Upper lobe of right lung (tissue), 1 donor: ENCODE measurements around the gene ATP6V1E1. TPM values are rescaled to one million over a fixed set of nuclear protein-coding genes. Genes with fewer than 3 reads are reported as not detected.
A peak's percentile ranks its signal among the peaks of the same experiment; 100 is the strongest.
"Not testable (repeated sequence)": the region's sequence is repeated elsewhere in the genome, so short reads cannot be mapped to it uniquely, and the experiment has no call there.

Source experiments
- ATAC-seq: fragments of 200-7000 bp; cut with Tn5 transposase; one replicate; pipeline ENCODE4 v1.9.1; 2020; ENCODE audit warnings: mild to moderate bottlenecking, moderate library complexity
- DNase-seq: peaks from one replicate; pipeline ENCODE4 v3.0.0-alpha.2; 2020
- H3K27ac ChIP-seq: fragments of 200-600 bp; one replicate; pipeline ENCODE4 v1.8.0; 2022
- H3K27me3 ChIP-seq: fragments of 200-600 bp; one replicate; pipeline ENCODE4 v1.8.0; 2022; ENCODE audit warnings: mild to moderate bottlenecking
- H3K36me3 ChIP-seq: fragments of 200-600 bp; one replicate; pipeline ENCODE4 v1.8.0; 2022
- H3K4me1 ChIP-seq: fragments of 200-600 bp; one replicate; pipeline ENCODE4 v1.8.0; 2022
- H3K4me3 ChIP-seq: fragments of 200-600 bp; one replicate; pipeline ENCODE4 v1.8.0; 2022; ENCODE audit warnings: mild to moderate bottlenecking
- H3K9me3 ChIP-seq: fragments of 200-600 bp; one replicate; pipeline ENCODE4 v1.8.0; 2022
- intact Hi-C: fragments of 100-400 bp; cut with DNase I; formaldehyde crosslinking; loops from one replicate; pipeline ENCODE4 v1.11.0; 2022
- total RNA-seq: library from RNA; stranded (reverse); fragmentation: NEBNext Ultra II Directional; extraction: Animal tissue kit (Norgen Biotek cat#: 25700); gene quantifications from one replicate; pipeline ENCODE4 v1.2.1, GENCODE V29; 2021
- TF ChIP-seq, protein P1 (sequence below): fragments of 200-600 bp; IDR thresholded peaks from one replicate; pipeline ENCODE4 v1.8.0; 2022; ENCODE audit warnings: antibody characterized with exemption
- donor health status: DM: no; HTN: yes; CAD: no; lungs with severe emphysema.

The ATP6V1E1 gene
- total RNA-seq, 1 donor from 2014 or later: 133 TPM

DNA sequence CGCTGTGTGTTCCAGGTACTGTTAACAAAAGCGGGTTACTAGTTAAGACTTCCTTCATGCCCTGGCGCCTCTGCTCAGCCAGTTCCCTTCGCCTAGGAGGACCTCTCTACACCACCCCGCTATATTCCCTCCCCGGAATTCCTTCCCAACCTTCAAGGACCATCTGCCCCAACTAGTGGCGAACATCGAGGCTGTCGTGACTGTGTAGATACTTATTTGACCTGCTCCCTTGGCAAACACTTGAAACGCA is 9.6 kb upstream of the ATP6V1E1 start:
- Histone ChIP-seq H3K9me3 (no peaks in the 10 kb centered on the region), H3K36me3 (peaks cover 3% of the 10 kb centered on the region), H3K27ac (peak overlapping the region; percentile 100), H3K27me3 (no peaks in the 10 kb centered on the region), H3K4me1 (peaks cover 19% of the 10 kb centered on the region), H3K4me3 (peak overlapping the region; percentile 76)
- peak; percentile 72 for ATAC-seq
- intact Hi-C loops: no loop called here
- no peak for DNase-seq
- TF ChIP-seq, protein P1, sequence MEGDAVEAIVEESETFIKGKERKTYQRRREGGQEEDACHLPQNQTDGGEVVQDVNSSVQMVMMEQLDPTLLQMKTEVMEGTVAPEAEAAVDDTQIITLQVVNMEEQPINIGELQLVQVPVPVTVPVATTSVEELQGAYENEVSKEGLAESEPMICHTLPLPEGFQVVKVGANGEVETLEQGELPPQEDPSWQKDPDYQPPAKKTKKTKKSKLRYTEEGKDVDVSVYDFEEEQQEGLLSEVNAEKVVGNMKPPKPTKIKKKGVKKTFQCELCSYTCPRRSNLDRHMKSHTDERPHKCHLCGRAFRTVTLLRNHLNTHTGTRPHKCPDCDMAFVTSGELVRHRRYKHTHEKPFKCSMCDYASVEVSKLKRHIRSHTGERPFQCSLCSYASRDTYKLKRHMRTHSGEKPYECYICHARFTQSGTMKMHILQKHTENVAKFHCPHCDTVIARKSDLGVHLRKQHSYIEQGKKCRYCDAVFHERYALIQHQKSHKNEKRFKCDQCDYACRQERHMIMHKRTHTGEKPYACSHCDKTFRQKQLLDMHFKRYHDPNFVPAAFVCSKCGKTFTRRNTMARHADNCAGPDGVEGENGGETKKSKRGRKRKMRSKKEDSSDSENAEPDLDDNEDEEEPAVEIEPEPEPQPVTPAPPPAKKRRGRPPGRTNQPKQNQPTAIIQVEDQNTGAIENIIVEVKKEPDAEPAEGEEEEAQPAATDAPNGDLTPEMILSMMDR: no peak

DNA sequence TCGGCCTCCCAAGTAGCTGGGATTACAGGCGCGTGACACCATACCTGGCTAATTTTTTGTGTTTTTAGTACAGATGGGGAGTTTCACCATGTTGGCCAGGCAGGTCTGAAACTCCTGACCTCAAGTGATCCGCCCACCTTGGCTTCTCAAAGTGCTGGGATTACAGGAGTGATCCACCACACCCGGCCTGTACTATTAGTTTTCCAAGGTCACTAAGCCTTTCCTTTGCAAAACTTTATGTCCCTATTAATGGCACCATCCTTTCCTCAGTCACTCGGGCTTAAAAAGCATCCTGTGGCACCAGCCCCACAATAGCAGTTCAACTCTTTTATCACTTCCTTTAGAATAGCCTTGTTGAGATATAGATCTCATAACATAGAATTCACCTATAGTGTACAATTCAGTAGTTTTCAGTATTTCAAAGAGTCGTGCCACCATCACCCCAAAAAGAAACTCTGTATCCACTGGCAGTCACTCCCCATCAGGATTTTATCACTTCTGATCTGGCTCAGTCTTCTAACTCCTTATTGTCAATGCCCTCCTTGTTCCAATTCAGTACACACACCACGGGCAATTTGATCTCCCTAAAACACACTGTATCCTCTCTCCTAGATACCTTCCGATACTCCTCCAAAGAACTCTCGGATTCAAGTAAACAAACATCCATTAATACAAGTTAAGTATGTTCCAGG is 9.1 kb upstream of the ATP6V1E1 start:
- no peaks in the 10 kb centered on the region for H3K9me3 ChIP-seq
- no peaks in the 10 kb centered on the region for H3K27me3 ChIP-seq
- ATAC-seq: no peak
- H3K4me1 ChIP-seq: peaks cover 19% of the 10 kb centered on the region
- intact Hi-C loops: no loop called here
- DNase-seq: no peak
- H3K36me3 ChIP-seq: peaks cover 3% of the 10 kb centered on the region
- TF ChIP-seq, protein P1: no peak
- peak overlapping the region; percentile 100 for H3K27ac ChIP-seq
- peak overlapping the region; percentile 76 for H3K4me3 ChIP-seq

DNA sequence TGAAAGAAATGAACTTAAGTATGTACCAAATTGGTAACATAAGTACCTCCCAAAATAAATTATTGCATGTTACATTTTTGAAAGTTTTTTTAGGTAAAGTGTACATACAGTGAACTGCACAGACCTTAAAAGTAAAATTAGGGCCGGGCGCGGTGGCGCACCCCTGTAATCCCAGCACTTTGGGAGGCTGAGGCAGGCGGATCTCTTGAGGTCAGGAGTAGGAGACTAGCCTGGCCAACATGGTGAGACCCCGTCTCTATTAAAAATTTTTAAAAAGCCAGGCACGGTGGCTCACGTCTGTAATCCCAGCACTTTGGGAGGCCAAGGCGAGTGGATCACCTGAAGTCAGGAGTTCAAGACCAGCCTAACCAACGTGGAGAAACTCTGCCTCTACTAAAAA is 8.3 kb upstream of the ATP6V1E1 start:
- H3K4me3 ChIP-seq, intact Hi-C loops, H3K9me3 ChIP-seq, ATAC-seq, DNase-seq, H3K27ac ChIP-seq, H3K27me3 ChIP-seq, H3K36me3 ChIP-seq: not testable (repeated sequence)
- H3K4me1 ChIP-seq: peaks cover 19% of the 10 kb centered on the region

DNA sequence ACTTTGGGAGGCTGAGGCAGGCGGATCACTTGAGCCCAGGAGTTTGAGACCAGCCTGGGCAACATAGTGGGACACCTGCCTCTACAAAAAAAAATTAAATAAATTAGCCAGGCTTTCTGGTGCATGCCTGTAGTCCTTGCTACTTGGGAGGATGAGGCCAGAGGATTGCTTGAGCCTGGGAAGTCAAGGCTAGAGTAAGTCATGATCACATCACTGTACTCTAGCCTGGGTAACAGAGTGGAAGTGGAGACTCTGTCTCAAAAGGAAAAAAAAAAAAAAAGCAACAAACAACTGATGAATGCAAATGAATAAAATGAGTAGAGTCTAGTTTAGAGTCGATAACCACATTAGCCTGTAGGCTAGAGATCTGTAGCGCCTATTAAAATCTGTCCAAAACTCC is 6.1 kb upstream of the ATP6V1E1 start:
- intact Hi-C loops: no loop called here
- no peak for ATAC-seq

DNA sequence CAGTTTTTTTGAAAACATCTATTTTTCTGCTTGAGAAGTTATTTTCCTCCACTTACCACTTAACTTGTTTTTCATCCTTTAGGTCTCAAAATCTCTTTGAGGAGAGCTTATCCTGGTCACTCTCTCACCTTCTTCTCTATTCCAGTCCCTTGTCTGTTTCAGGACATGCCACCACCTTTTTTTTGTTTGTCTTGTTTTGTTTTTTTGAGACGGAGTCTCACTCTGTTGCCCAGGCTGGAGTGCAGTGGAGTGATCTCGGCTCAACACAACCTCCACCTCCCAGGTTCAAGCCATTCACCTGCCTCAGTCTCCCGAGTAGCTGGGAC is 5.4 kb upstream of the ATP6V1E1 start:
- DNase-seq (no peak), ATAC-seq (no peak)
- no peak overlapping the region for H3K4me3 ChIP-seq
- peaks cover 13% of the 10 kb centered on the region for H3K4me1 ChIP-seq
- no peaks in the 10 kb centered on the region for H3K36me3 ChIP-seq
- no peaks in the 10 kb centered on the region for H3K9me3 ChIP-seq
- TF ChIP-seq, protein P1: no peak
- no peak overlapping the region for H3K27ac ChIP-seq
- intact Hi-C loops: no loop called here
- H3K27me3 ChIP-seq: no peaks in the 10 kb centered on the region

More for the DNA sequence above, 6.1 kb upstream of the ATP6V1E1 start:
- Histone ChIP-seq H3K4me3 (no peak overlapping the region), H3K4me1 (peaks cover 10% of the 10 kb centered on the region), H3K9me3 (no peaks in the 10 kb centered on the region), H3K27me3 (no peaks in the 10 kb centered on the region), H3K27ac (no peak overlapping the region), H3K36me3 (no peaks in the 10 kb centered on the region)
- TF ChIP-seq, protein P1: no peak
- DNase-seq: no peak

DNA sequence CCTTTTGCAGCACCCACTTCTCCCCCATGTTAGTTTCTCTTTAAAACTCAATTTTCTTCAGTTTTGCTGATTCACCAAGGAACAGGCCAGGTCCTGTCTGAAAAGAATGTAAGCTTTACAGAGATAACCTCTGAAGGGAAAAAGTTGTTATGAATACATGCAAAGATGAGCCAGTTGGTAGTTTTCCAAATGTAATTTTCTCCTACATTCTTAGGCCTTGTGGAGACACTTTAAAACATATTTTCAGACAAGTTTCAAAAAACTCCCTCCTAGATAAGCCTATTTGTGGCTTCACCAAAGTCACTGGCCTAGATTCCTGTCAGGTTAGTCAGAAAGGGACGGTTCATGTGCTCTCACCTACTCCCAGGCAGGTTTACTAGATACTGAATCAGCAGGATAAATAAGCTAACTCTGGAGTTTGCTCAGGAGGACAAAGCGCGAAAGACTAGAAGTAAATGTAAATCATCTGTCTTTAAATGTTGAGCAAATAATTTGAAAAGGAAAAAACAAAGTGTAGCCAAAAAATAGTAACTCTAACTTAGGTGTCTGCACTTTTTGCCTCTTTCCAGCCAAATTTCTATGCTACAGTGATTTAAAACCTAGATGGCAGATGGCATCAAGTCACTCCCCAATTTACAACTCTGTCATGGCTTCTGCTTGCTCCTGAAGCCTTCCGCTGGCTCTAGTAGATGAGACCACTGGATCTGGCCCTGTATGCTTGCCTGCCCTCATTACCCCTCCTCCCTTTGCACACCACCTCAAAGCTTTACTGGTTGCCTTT is 4.9 kb upstream of the ATP6V1E1 start:
- ATAC-seq: no peak
- TF ChIP-seq, protein P1: no peak
- Histone ChIP-seq H3K27me3 (no peaks in the 10 kb centered on the region), H3K4me3 (no peak overlapping the region), H3K4me1 (peaks cover 13% of the 10 kb centered on the region), H3K27ac (no peak overlapping the region), H3K36me3 (no peaks in the 10 kb centered on the region), H3K9me3 (no peaks in the 10 kb centered on the region)
- DNase-seq: no peak
- intact Hi-C loops: no loop called here
